ENCODE results near the gene FAM13B.

DNA sequence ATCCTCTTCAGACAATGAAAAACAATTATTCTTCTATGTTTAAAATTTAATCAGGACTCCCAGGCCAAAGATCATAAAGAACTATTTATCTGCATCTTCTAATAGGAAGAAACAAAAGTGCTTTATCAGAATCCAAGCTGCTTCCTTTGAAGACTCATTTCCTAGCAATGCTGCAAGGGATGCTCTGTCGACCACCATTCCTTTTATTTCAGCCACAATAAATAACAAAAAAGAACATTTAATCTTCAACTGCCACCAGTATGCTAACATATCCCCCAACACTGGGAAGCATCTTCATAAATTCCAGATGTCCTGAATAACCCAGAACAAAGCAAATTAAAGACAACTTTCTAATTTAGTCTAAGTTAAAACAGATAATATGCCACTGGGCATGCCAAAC, 74.9 kb downstream of the FAM13B start:
- TF ChIP-seq, protein P1, sequence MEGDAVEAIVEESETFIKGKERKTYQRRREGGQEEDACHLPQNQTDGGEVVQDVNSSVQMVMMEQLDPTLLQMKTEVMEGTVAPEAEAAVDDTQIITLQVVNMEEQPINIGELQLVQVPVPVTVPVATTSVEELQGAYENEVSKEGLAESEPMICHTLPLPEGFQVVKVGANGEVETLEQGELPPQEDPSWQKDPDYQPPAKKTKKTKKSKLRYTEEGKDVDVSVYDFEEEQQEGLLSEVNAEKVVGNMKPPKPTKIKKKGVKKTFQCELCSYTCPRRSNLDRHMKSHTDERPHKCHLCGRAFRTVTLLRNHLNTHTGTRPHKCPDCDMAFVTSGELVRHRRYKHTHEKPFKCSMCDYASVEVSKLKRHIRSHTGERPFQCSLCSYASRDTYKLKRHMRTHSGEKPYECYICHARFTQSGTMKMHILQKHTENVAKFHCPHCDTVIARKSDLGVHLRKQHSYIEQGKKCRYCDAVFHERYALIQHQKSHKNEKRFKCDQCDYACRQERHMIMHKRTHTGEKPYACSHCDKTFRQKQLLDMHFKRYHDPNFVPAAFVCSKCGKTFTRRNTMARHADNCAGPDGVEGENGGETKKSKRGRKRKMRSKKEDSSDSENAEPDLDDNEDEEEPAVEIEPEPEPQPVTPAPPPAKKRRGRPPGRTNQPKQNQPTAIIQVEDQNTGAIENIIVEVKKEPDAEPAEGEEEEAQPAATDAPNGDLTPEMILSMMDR (conservative IDR thresholded peaks at IDR 0.05; ENCODE audit: low read depth, low read length), result no peak
- no peak for TF ChIP-seq EZH2 (IDR thresholded peaks at IDR 0.05; ENCODE audit: low read length, unreplicated experiment)
